EH (cell line): ENCODE data around the gene IGIP.
A peak's percentile ranks its signal among the peaks of the same experiment; 100 is the strongest.

ENCODE experiments used
- DNase-seq: peaks from one replicate; pipeline ENCODE4 v3.0.0-alpha.2; 2015; ENCODE audit warnings: low read depth

IGIP gene

GRCh38 chr5:140125637-140126036 lies at the start of gene IGIP:
Gene IGIP, plus strand, starts transcription at chr5:140125937. Its CDS starts 2,540 bp downstream, at chr5:140128477.
- DNase-seq: no peak

DNA sequence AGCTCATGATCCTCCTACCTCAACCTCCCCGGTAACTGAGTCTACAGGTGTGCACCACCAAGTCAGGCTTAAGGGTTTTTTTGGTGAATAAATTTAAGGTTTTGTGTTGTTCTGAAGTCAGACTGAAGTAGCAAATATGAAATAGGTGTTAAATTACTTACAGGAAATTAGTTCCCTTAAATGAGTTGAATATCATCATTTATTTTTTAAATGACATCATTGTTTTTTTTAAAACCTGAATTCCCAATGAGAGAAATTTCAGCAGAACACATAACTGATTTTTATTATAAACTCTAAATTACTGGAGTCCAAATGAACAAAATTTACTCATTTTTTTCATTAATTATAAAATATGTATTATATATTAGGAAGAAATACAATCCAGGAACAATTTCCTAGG lies 49.6 kb upstream of the IGIP start:
- DNase-seq: no peak

- DNase-seq: no peak
Measured at GRCh38 chr5:140076788-140077187, 48.9 kb upstream of the IGIP start.

- DNase-seq: no peak
Measured at GRCh38 chr5:140083120-140083519, 42.6 kb upstream of the IGIP start.

DNA sequence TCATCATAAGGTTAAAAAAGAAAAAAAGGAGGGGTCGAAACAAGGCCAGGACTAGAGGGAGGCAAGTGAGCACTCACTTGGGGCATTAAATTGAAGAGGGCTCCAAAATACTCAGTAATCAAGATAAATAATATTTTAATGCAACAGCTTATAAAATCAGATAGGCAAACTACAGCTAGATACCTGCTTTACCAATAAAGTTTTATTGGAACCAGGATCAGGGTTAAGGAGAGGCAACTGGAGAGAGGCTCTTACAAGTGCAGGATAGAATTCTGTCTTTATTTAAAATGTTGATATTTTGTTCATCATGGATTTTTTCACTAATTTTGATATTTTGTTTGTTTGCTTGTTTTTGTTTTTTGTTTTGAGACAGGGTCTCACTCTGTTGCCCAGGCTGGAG lies 42.1 kb upstream of the IGIP start:
- DNase-seq: no peak

GRCh38 chr5:140084541-140084940 lies 41.2 kb upstream of the IGIP start:
- DNase-seq: no peak

GRCh38 chr5:140090251-140090650 lies 35.5 kb upstream of the IGIP start:
- DNase-seq: no peak

- DNase-seq: no peak
Measured at GRCh38 chr5:140093179-140093578, 32.6 kb upstream of the IGIP start.

GRCh38 chr5:140093866-140094265 lies 31.9 kb upstream of the IGIP start:
- no peak for DNase-seq

GRCh38 chr5:140094889-140095288 lies 30.8 kb upstream of the IGIP start:
- DNase-seq: no peak

DNA sequence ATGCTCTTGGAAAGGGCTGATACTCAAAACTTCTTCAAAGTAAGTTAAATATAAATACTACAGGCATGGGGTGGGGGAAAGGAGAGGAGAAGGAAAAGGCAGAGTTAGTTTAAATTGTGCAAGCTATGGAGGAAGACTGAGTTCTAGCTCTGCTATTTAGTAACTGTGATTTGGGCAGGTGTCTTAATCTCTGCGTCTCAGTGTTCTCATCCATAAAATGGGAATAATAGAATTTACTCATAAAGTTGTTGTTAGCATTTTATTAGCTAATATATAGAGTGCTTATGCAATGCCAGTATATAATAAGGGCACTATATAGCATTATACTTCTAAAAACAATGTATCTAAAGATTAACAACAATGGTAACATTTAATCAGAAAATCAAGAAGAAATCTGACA lies 24.6 kb upstream of the IGIP start:
- DNase-seq: no peak

- DNase-seq: no peak
Measured at GRCh38 chr5:140103154-140103553, 22.6 kb upstream of the IGIP start.

- no peak for DNase-seq
Measured at GRCh38 chr5:140104100-140104499, 21.6 kb upstream of the IGIP start.

DNA sequence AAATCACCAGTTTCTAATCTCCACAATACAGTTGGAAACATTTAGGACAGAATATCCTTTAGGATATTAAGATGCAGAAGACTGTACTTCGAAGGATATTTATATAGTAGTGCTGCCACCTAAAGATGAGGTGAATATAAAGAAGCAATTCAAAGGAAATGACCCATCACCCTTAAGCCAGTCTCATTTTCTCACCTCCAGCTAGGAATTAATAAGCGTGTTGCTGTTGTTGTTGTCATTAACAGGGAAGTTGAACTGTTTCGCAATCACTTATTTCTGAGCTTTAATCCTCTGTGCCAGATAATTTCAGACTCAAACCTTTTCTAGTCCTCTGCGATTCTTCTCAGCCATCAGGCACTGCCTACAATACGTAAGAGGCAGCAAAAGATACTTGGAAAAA lies 19.6 kb upstream of the IGIP start:
- no peak for DNase-seq

GRCh38 chr5:140106805-140107311 lies 18.9 kb upstream of the IGIP start:
- no peak for DNase-seq

DNA sequence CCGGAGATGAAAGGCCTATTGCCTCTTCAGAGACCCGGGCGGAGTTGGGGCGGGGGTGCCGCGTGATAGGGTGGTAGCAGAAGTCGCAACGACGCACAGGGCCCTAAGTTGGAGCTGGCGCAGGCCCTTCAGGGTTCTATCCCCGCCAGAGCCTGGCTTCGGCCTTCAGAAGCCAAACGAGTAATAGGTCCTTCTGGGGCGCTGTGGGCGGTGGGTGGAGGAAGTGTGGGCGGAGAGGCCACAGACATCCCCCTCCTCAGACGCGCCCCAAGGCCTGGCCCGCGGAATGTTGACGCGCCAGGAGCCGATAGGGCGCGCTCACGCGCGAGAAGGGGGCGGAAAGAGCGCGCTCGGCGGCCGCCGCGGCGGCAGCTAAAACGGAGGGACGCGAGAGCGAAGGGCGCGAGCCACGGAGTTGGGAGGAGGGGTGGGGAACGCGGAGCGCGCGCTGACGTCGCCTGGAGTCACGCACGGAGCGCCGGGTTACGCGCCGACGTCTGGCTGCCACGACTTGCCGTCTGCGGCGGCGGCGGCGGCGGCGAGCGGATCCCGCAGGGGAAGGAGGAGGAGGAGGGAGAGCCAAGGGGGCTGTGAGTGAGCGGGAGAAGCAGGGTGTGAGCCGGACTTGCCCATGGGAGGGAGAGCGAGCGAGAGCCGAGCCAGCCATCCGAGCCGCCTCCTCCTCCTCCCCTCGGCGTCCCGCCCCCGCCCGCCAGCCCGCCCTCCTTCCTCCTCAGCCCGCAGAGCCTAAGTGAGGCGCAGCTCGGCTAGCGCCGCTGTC lies 18.2 kb upstream of the IGIP start:
- DNase-seq: peak; percentile 93

DNA sequence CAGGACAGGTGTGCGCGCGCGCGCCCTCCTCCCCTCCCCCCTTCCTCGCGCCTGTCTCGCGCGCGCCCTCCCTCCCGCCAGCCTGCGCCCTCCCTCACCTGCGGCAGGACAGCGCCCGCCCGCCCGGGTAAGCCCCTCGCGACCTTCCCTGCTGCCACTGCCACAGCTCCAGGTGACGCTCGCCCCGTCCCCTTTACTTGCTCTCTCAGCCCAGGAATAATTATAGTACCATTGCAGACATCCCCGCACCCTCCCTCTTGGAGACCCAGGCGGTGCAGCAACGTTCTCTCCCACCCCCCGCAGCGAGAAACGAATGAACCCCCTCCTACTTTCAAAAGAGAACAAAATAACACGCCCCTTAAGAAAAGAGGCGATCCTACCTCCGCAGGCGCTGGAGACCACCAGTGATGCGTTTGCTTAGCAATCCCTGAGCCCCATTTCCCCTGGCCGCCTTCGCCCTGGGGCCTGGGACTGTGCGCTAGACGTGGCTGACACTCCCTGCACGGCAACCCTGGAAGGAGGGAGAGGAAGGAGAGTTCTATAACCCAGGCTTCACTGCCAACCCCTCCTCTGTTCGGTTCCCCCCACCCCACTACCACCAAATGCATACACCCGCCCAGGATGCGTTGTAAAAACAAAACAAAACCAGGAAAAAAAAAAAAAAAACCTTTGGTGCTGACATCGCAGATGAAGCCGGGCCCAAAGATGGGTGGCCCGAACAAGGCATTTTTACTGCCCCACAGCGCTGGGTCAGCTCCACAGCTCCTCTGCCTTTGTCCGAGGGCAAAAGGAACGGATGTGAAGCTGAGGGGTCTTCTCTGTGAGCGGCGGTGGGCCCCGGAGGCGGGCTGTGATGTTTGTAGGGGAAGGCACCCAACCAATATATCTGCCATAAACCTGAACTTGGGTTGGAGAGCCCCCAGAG lies 17.4 kb upstream of the IGIP start:
- peak; percentile 31 for DNase-seq

- peak; percentile 20 for DNase-seq
Measured at GRCh38 chr5:140109018-140109758, 16.5 kb upstream of the IGIP start.

- DNase-seq: peak; percentile 70
Measured at GRCh38 chr5:140109759-140110645, 15.7 kb upstream of the IGIP start.

DNA sequence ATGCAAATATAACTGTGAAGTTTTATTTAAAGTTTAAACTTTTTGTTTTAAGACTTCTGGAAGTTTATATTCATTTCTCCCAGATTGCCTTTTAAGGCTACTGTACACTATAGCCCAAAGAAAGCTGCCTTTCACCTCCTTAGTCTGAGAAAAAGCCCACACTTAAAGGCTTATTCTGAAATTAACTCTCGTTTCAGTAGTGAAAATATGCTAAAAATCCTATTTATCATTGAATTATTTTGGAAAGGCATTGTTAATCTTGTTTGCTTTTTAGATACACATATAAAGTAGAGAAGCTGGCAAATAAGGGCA lies 15.1 kb upstream of the IGIP start:
- no peak for DNase-seq
